Stimulated activated CD8-positive, alpha-beta memory T cell treated with anti-CD3 and anti-CD28 coated beads, Interleukin-15, amount 100 ng/mL, for 24 hours (primary cell): Measurements from ENCODE around the gene STMN1.

Experiments
- DNase-seq: peaks from one replicate; pipeline ENCODE4 v3.0.0-alpha.2; 2020; ENCODE audit warnings: low read depth

Gene STMN1

GRCh38 chr1:25871086-25871703, 35.0 kb downstream of the STMN1 start:
- DNase-seq, result no peak

GRCh38 chr1:25870614-25871013, 35.6 kb downstream of the STMN1 start:
- no peak for DNase-seq

- DNase-seq, result no peak
Observed at GRCh38 chr1:25869909-25870606, 36.2 kb downstream of the STMN1 start.

- DNase-seq, result no peak
Observed at GRCh38 chr1:25867210-25867991, 38.8 kb downstream of the STMN1 start.

- DNase-seq, result no peak
Observed at GRCh38 chr1:25866288-25866687, 39.9 kb downstream of the STMN1 start.

- DNase-seq, result no peak
Observed at GRCh38 chr1:25864434-25864833, 41.8 kb downstream of the STMN1 start.

- DNase-seq, result no peak
Observed at GRCh38 chr1:25863486-25864262, 42.5 kb downstream of the STMN1 start.

- DNase-seq, result no peak
Observed at GRCh38 chr1:25862785-25863485, 43.3 kb downstream of the STMN1 start.

GRCh38 chr1:25861316-25862286, 44.6 kb downstream of the STMN1 start:
- DNase-seq, result no peak

- DNase-seq, result peak; percentile 79
Observed at GRCh38 chr1:25858906-25859789, 47.1 kb downstream of the STMN1 start, which contains the start of gene AUNIP. Gene AUNIP, minus strand, starts transcription at chr1:25859457. Its CDS starts 100 bp downstream, at chr1:25859357.

GRCh38 chr1:25858494-25858893, 47.7 kb downstream of the STMN1 start:
- no peak for DNase-seq

- DNase-seq, result no peak
Observed at GRCh38 chr1:25856856-25857255, 49.4 kb downstream of the STMN1 start.

GRCh38 chr1:25854554-25854953, 51.7 kb downstream of the STMN1 start:
- DNase-seq, result no peak
